Measurements from ENCODE around the gene CFAP68.

The CFAP68 gene

DNA sequence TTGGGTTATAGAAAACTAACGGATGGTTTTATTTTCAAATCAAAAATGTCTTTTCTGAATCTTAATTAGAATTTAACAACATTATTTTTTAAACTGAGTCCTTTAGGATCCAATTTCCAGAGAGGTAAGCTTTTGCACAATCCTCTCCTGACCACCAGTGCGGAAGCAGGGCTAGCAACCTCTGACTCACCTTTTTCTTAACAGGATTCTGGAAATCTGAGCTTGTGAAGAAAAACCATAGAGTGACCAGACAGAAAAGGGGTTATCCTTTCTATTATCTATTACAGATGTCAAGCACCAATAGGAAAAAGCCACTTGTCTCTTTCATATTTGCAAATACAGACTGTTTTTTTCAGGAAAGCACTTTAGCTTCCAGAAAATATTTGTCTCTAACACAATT lies 33.3 kb upstream of the CFAP68 start:
- DNase-seq (ENCODE audit: low read depth), result peak; percentile 26
- H3K4me3 ChIP-seq (ENCODE audit: low read length), result no peak overlapping the region
- no peak for TF ChIP-seq CTCF (conservative IDR thresholded peaks at IDR 0.05; ENCODE audit: low read length)

GRCh38 chr11:111846636-111847035 lies 32.7 kb upstream of the CFAP68 start:
- no peak for TF ChIP-seq CTCF (conservative IDR thresholded peaks at IDR 0.05; ENCODE audit: low read length)

GRCh38 chr11:111849631-111850030 lies 29.7 kb upstream of the CFAP68 start:
- no peak overlapping the region for H3K4me3 ChIP-seq (ENCODE audit: low read length)
- DNase-seq (ENCODE audit: low read depth), result no peak
- TF ChIP-seq CTCF (conservative IDR thresholded peaks at IDR 0.05; ENCODE audit: low read length), result no peak

More at GRCh38 chr11:111846636-111847035, 32.7 kb upstream of the CFAP68 start:
- DNase-seq (ENCODE audit: low read depth), result peak; percentile 50
- no peak overlapping the region for H3K4me3 ChIP-seq (ENCODE audit: low read length)

GRCh38 chr11:111851067-111851466 lies 28.3 kb upstream of the CFAP68 start:
- H3K4me3 ChIP-seq (ENCODE audit: low read length), result no peak overlapping the region
- no peak for DNase-seq (ENCODE audit: low read depth)
- no peak for TF ChIP-seq CTCF (conservative IDR thresholded peaks at IDR 0.05; ENCODE audit: low read length)

GRCh38 chr11:111851636-111852035 lies 27.7 kb upstream of the CFAP68 start:
- TF ChIP-seq CTCF (conservative IDR thresholded peaks at IDR 0.05; ENCODE audit: low read length), result peak; percentile 66
- DNase-seq (ENCODE audit: low read depth), result peak; percentile 37
- H3K4me3 ChIP-seq (ENCODE audit: low read length), result no peak overlapping the region

DNA sequence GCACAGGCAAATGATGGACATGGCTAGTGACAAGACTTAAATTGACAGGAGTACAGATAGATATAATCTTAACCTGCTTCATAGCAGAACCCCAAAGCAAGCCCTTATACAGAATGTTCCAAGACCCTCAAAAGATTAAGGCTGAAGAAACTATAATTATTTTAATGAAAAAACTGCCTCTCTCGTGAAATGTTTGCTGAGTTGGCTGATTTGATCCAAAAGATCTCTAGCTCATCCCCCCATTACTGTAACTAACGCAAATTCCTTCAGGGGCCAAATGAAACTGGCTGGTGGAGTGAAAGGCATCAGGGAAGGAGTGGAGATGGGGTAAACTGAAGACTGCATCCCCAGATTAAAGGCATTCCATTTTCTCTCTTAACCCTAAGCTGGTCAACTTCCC lies 27.2 kb upstream of the CFAP68 start:
- TF ChIP-seq CTCF (conservative IDR thresholded peaks at IDR 0.05; ENCODE audit: low read length), result no peak
- no peak for DNase-seq (ENCODE audit: low read depth)
- H3K4me3 ChIP-seq (ENCODE audit: low read length), result no peak overlapping the region

- TF ChIP-seq CTCF (conservative IDR thresholded peaks at IDR 0.05; ENCODE audit: low read length), result no peak
- DNase-seq (ENCODE audit: low read depth), result no peak
- no peak overlapping the region for H3K4me3 ChIP-seq (ENCODE audit: low read length)
Measured at GRCh38 chr11:111855506-111855905, 23.8 kb upstream of the CFAP68 start.

Measured in AG10803 (cell line).